Midbrain (tissue), 1 donor: Measurements from ENCODE around the gene CARS2.
"Not testable (repeated sequence)": the region's sequence is repeated elsewhere in the genome, so short reads cannot be mapped to it uniquely, and the experiment has no call there.

Experiments used
- DNase-seq: peaks from one replicate; lab custom pipeline; 2025; lab: John Stamatoyannopoulos, UW

The CARS2 gene

GRCh38 chr13:110705826-110706569 lies at the start of gene CARS2:
Gene CARS2 (minus strand): TSS chr13:110706116. CDS start chr13:110706093, 23 bp downstream.
- DNase-seq: peak; percentile 92

DNA sequence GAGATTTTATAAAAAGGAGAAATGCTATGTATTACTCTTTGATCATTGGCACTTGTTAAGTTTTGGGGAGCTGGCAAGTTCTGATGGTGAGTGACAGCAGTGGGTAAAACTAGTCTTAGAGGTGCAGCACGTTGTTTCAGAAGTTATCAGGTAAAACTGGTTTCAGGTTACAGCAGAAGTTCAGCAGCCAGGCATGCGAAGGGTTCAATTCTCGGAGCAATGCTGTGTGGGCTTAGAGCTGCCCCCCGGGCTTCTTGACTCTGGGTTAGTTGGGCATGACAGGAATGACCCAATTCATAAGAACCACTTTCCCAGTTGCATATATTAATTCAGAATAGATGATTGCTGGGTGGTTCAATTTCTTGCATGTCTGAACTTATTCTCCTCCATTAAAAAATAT lies 42.4 kb upstream of the CARS2 start:
- no peak for DNase-seq

DNA sequence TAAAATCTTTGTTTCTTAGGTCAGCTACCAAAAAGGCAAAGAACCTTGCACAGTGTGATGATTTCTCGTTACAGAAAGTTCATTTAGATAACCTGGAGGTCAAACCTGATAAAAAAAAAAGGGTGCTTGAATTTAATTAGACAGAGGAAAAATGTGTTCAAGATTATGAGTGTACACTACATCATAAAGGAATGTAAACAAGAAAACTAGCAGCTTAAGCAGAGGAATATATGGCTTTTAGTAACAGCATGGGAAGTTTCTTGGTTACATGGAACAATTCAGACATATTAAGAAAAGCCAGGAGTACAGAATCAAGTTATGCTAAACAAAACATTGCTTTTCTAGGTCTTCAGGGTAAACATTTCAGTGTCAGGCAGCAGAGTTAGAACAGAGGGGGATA lies 40.5 kb upstream of the CARS2 start:
- DNase-seq: no peak

DNA sequence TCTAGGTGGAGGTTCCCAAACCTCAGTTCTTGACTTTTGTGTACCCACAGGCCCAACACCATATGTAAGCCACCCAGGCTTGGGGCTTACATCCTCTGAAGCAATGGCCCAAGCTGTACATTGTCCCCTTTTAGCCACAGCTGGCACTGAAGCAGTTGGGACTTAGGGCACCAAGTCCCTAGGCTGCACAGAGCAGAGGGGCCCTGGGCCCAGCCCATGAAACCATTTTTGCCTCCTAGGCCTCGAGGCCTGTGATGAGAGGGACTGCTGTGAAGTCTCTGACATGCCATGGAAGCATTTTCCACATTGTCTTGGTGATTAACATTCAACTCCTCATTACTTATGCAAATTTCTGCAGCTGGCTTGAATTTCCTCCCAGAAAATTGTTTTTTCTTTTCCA lies 37.8 kb upstream of the CARS2 start:
- DNase-seq: no peak

GRCh38 chr13:110737555-110737954 lies 31.6 kb upstream of the CARS2 start:
- no peak for DNase-seq

GRCh38 chr13:110734561-110734960 lies 28.6 kb upstream of the CARS2 start:
- no peak for DNase-seq

- DNase-seq: no peak
These were observed 25.2 kb upstream of the CARS2 start for GRCh38 chr13:110731072-110731471.

DNA sequence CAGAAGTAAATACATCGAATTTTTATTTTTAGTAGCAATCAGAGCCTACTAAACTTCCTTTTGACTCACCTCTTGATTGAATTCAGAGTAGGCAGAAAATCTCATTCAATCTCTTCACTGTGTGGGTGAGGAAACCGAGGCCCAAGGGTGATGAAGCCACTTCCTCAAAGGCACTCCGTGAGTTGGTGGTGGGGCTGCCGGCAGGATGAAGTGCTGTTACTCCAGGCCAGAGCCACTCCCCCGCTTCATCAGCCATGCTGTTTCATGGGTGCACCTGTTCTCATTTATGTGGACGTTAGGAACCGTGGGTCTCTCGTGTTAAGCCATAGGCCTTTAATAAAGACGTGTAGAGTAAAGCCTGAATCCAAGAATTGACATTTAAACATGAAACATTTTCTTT lies 20.8 kb upstream of the CARS2 start:
- DNase-seq: no peak

GRCh38 chr13:110726153-110726552 lies 20.2 kb upstream of the CARS2 start:
- not testable (repeated sequence) for DNase-seq

DNA sequence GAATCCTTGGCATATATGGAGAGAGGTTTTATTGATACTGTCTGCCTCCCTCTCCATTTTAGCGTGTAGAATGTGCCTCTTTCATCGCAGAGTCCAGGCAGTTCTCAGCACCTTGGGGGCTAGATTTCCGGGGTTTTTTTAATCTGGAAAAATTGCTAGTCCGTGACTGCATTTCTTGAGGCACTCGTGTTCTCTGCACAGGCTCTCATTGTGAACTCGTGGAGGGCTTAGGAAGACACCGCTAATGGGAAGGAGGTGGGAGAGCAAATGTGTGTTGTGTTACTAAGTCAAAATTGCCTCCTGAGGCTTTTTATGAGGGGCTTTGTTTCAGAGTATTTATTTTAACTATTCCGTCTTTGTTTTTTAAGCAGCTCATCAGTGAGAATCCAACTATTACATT lies 17.7 kb upstream of the CARS2 start:
- DNase-seq: no peak

DNA sequence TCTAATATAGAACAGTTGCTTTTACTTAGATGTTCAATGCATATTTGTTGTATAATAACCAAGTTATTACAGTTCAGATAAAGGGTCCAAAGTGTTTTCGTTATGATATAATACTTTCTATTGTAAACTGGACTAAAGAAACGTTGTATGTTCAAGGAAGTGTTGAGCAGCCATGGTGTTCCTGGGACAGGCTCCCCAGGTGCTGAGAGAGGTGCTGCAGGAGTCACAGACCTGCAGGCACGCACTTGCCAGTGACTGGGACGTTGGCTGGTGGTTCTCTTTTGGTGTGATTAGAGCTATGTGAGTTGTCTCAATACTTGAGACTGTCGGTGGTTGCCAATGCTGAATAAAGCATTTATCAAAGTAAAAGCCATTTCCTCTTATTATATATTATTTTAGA lies 17.1 kb upstream of the CARS2 start:
- no peak for DNase-seq

- DNase-seq: no peak
These were observed 13.3 kb upstream of the CARS2 start for GRCh38 chr13:110719036-110719710.

DNA sequence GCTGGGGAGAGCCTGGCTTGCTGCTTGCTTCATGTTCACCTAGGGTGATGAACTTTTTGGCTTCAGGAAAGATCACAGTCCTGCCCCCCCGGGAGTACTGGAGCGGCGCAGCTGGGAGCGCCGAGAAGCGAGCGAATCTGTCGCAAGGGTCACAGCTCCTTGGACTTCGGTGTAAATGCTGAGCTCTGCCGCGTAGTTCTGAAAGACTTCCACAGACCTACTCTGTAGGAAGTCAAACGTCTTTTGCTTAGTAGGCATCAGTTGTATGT lies 10.3 kb upstream of the CARS2 start:
- DNase-seq: no peak

DNA sequence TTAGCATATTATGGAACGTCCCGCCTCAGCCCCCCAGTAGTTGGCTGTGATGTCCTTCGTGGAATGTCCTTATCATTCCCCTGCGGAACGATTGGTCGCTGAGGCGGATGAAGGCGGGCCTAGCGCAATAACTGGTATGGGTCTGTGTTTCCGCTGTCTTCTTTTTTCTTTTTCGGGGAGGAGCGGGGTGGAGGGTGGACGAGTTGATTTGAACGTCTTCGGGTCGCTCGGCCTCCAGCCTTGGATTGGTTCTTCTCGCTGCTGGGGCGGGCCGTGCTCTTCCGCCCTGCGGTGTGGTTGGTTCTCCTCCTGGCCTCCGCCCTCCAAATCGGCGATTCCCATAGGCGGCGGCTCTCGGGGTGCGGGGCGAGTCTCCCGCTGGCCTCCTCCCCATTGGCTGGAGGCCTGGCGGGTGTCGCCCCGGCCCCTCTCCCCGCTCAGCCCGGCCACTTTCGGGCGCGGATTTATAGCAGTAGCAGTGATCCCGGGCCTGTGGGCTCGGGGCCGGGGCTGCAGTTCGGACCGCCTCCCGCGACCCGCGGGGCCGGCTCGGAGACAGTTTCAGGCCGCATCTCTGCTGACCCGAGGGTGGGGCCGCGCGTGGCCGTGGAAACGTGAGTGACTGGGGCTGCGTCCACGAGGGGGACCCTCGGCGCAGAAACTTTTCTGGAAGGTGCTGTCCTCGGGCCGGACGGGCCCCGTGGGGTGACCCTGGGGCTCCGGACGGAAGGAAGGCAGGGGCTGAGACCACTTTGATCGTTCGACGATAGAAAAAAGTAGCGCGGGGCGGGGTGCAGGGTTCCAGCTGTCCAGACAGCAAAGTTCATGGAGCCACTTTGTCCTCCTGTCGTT lies 9.7 kb upstream of the CARS2 start:
- peak; percentile 100 for DNase-seq

DNA sequence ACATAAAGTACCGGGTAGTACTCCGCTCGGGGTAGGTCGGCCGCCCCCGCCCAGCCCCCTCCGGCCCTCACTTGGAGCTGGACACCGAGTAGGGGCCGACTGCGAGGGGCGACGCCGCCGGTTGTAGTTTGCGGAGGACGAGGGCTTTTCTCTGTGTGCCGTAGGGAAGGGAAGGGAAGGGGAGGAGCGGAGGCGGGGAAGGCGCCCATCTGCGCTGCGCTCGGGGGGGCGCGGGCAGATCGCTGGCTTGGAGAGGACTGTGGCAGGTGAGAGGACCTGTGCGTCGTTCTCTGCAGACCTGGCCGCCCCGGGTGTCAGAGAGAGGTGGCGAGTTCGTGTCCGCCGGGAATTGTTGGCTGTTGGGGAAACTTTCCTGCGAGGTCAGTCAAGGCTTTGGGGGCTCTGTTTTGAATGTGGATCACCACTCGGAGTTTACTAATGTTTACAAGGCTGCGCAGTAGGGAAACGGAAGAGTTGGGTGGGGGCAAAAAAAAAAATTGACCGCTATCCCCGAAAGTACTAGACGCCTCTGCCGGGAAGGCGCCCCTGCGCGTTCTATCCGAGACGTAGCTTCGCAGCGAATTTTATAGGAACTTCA lies 9.0 kb upstream of the CARS2 start:
- peak; percentile 72 for DNase-seq

- DNase-seq: peak; percentile 44
These were observed 8.3 kb upstream of the CARS2 start for GRCh38 chr13:110713981-110714796.

GRCh38 chr13:110713642-110713952 lies 7.7 kb upstream of the CARS2 start, which contains the start of gene ING1:
Gene ING1 (plus strand): TSS chr13:110713700. CDS start chr13:110714150, 450 bp downstream.
- DNase-seq: no peak

DNA sequence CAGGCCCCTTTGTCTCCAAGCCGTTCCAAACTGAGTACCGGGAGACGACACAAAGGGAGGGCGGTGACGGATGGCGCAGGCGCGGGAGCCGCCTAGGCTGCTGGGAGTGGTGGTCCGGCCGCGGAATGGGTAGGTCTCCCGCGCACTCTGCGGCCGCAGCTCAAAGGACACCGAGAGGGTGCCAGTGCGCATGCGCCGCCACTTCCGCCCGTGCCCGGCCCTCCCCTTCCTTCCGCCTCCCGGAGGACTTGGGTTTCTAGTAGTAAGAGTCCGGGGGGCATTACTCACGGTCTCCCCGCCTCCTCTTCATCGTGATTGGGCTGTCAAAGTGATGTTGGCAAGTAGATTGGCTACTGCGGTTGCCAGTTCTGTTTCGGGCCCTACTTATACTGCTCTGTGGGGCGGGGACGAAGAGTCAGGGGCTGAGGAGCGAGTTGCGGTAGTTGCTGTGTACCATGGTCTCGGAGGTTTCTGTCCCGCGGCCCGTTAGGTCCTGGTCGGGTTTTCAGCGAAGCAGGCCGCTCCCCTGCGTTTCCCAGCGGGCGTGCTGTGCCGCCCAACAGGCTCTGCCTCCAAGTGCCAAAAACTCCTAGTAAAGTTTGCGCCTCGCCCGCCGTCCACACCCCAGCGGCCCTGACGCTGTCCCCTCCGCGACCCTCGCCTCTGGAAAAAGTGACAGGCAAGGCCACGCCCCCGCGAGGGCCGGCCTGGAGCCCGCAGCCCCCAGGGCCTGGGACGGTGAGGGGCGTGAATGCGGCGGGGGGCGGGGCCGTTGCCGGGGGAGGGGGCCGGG lies 7.1 kb upstream of the CARS2 start:
- DNase-seq: peak; percentile 99

- peak; percentile 94 for DNase-seq
These were observed 6.3 kb upstream of the CARS2 start for GRCh38 chr13:110712081-110712848.
